Measurements from ENCODE around the gene ZC2HC1C. TPM values are rescaled to one million over a fixed set of nuclear protein-coding genes. Genes with fewer than 3 reads are reported as not detected.

Gene ZC2HC1C
- total RNA-seq, 2 experiments from 2014 or later, result 2.8 to 2.9 TPM

Other genes with a start within 250 kb of the ZC2HC1C start
- under 1 TPM; 0.21 to 0.44 TPM for gene PROX2, start 193.5 kb upstream of the ZC2HC1C start, total RNA-seq
- gene DLST, start 187.7 kb upstream of the ZC2HC1C start, total RNA-seq, result 100 to 1,000 TPM; 106 to 119 TPM
- gene RPS6KL1, start 146.4 kb upstream of the ZC2HC1C start, total RNA-seq, result 1 to 10 TPM; 2.5 to 3.6 TPM
- under 1 TPM; 0.29 to 0.56 TPM for gene PGF, start 114.0 kb upstream of the ZC2HC1C start, total RNA-seq
- gene EIF2B2, start 66.7 kb upstream of the ZC2HC1C start, total RNA-seq, result 10 to 100 TPM; 47.9 to 54.0 TPM
- 10 to 100 TPM; 15.1 to 16.2 TPM for gene MLH3, start 18.2 kb upstream of the ZC2HC1C start, total RNA-seq
- gene ACYP1, start 5.6 kb upstream of the ZC2HC1C start, total RNA-seq, result 10 to 100 TPM; 45.2 to 59.5 TPM
- gene NEK9, start 57.4 kb downstream of the ZC2HC1C start, total RNA-seq, result 10 to 100 TPM; 83.0 to 86.4 TPM
- 100 to 1,000 TPM; 129 to 166 TPM for gene TMED10, start 107.0 kb downstream of the ZC2HC1C start, total RNA-seq
- gene FOS, start 209.2 kb downstream of the ZC2HC1C start, total RNA-seq, result 10 to 100 TPM in 1 of 2 experiments, 1 to 10 TPM in 1; 6.9 to 78.6 TPM

Data from activated CD8-positive, alpha-beta memory T cell treated with anti-CD3 and anti-CD28 coated beads, Interleukin-2, amount 10 ng/mL, durations not matched to agents 7 days and 5 days (primary cell).